ENCODE measurements around the gene ETV7.

The ETV7 gene

DNA sequence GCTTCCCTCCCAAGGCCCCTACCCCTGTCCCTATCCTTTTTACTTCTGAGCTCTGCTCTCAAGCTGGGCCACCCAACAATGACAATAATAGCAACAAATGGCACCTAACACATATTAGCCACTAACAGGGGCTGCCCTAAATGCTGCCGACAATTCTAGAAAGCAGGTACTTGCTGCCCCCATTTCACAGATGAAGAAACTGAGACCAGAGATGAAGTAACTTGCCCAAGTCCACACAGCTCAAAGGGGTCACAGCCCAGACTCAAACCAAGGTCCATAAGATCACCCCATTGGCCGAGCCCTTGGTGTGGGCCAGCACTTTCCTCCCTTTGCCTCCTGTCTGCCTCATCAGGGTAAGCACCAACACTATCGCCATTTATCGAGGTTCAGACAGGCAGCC, 62.8 kb downstream of the ETV7 start:
- H3K9ac ChIP-seq (ENCODE audit: insufficient read length, low read depth), result no peak overlapping the region
- no peak for DNase-seq (ENCODE audit: low read depth, low spot score)
- no peaks in the 10 kb centered on the region for H3K36me3 ChIP-seq (ENCODE audit: insufficient read depth, insufficient read length, low read length)
- H3K9me3 ChIP-seq (ENCODE audit: insufficient read depth, low read length), result no peaks in the 10 kb centered on the region
- H3K4me1 ChIP-seq (ENCODE audit: insufficient read depth, insufficient read length), result peaks cover 3% of the 10 kb centered on the region
- H3K27me3 ChIP-seq (ENCODE audit: insufficient read depth, insufficient read length), result no peaks in the 10 kb centered on the region
- H3K4me3 ChIP-seq (ENCODE audit: insufficient read length, low read depth), result no peak overlapping the region
- TF ChIP-seq YY1 (IDR thresholded peaks at IDR 0.05; ENCODE audit: insufficient read depth, insufficient read length) (no peak), SUZ12 (IDR thresholded peaks at IDR 0.05; ENCODE audit: extremely low read depth, insufficient read depth, insufficient read length) (no peak), ZNF274 (IDR thresholded peaks at IDR 0.05; ENCODE audit: low read depth, low read length) (no peak)

GRCh38 chr6:36324191-36324590, 63.3 kb downstream of the ETV7 start:
- TF ChIP-seq SUZ12 (IDR thresholded peaks at IDR 0.05; ENCODE audit: extremely low read depth, insufficient read depth, insufficient read length) (no peak), ZNF274 (IDR thresholded peaks at IDR 0.05; ENCODE audit: low read depth, low read length) (no peak), YY1 (IDR thresholded peaks at IDR 0.05; ENCODE audit: insufficient read depth, insufficient read length) (no peak)
- Histone ChIP-seq H3K27me3 (ENCODE audit: insufficient read depth, insufficient read length) (no peaks in the 10 kb centered on the region), H3K4me3 (ENCODE audit: insufficient read length, low read depth) (no peak overlapping the region), H3K36me3 (ENCODE audit: insufficient read depth, insufficient read length, low read length) (no peaks in the 10 kb centered on the region), H3K9ac (ENCODE audit: insufficient read length, low read depth) (no peak overlapping the region), H3K4me1 (ENCODE audit: insufficient read depth, insufficient read length) (peaks cover 3% of the 10 kb centered on the region), H3K9me3 (ENCODE audit: insufficient read depth, low read length) (no peaks in the 10 kb centered on the region)
- DNase-seq (ENCODE audit: low read depth, low spot score), result no peak

- TF ChIP-seq YY1 (IDR thresholded peaks at IDR 0.05; ENCODE audit: insufficient read depth, insufficient read length) (no peak), SUZ12 (IDR thresholded peaks at IDR 0.05; ENCODE audit: extremely low read depth, insufficient read depth, insufficient read length) (no peak), ZNF274 (IDR thresholded peaks at IDR 0.05; ENCODE audit: low read depth, low read length) (no peak)
- DNase-seq (ENCODE audit: low read depth, low spot score), result no peak
- H3K27me3 ChIP-seq (ENCODE audit: insufficient read depth, insufficient read length), result no peaks in the 10 kb centered on the region
- peaks cover 3% of the 10 kb centered on the region for H3K4me1 ChIP-seq (ENCODE audit: insufficient read depth, insufficient read length)
- no peaks in the 10 kb centered on the region for H3K9me3 ChIP-seq (ENCODE audit: insufficient read depth, low read length)
- H3K4me3 ChIP-seq (ENCODE audit: insufficient read length, low read depth), result no peak overlapping the region
- H3K9ac ChIP-seq (ENCODE audit: insufficient read length, low read depth), result no peak overlapping the region
- no peaks in the 10 kb centered on the region for H3K36me3 ChIP-seq (ENCODE audit: insufficient read depth, insufficient read length, low read length)
Measured at GRCh38 chr6:36323062-36323461, 64.4 kb downstream of the ETV7 start.

- no peaks in the 10 kb centered on the region for H3K9me3 ChIP-seq (ENCODE audit: insufficient read depth, low read length)
- H3K9ac ChIP-seq (ENCODE audit: insufficient read length, low read depth), result no peak overlapping the region
- TF ChIP-seq SUZ12 (IDR thresholded peaks at IDR 0.05; ENCODE audit: extremely low read depth, insufficient read depth, insufficient read length) (no peak), YY1 (IDR thresholded peaks at IDR 0.05; ENCODE audit: insufficient read depth, insufficient read length) (no peak), ZNF274 (IDR thresholded peaks at IDR 0.05; ENCODE audit: low read depth, low read length) (no peak)
- H3K27me3 ChIP-seq (ENCODE audit: insufficient read depth, insufficient read length), result no peaks in the 10 kb centered on the region
- no peaks in the 10 kb centered on the region for H3K36me3 ChIP-seq (ENCODE audit: insufficient read depth, insufficient read length, low read length)
- no peak overlapping the region for H3K4me3 ChIP-seq (ENCODE audit: insufficient read length, low read depth)
- DNase-seq (ENCODE audit: low read depth, low spot score), result no peak
- peaks cover 3% of the 10 kb centered on the region for H3K4me1 ChIP-seq (ENCODE audit: insufficient read depth, insufficient read length)
Measured at GRCh38 chr6:36322591-36322990, 64.9 kb downstream of the ETV7 start.

GRCh38 chr6:36320475-36320874, 67.0 kb downstream of the ETV7 start:
- Histone ChIP-seq H3K27me3 (ENCODE audit: insufficient read depth, insufficient read length) (no peaks in the 10 kb centered on the region), H3K9me3 (ENCODE audit: insufficient read depth, low read length) (no peaks in the 10 kb centered on the region), H3K4me1 (ENCODE audit: insufficient read depth, insufficient read length) (no peaks in the 10 kb centered on the region), H3K4me3 (ENCODE audit: insufficient read length, low read depth) (no peak overlapping the region), H3K36me3 (ENCODE audit: insufficient read depth, insufficient read length, low read length) (no peaks in the 10 kb centered on the region), H3K9ac (ENCODE audit: insufficient read length, low read depth) (no peak overlapping the region)
- TF ChIP-seq ZNF274 (IDR thresholded peaks at IDR 0.05; ENCODE audit: low read depth, low read length) (no peak), SUZ12 (IDR thresholded peaks at IDR 0.05; ENCODE audit: extremely low read depth, insufficient read depth, insufficient read length) (no peak), YY1 (IDR thresholded peaks at IDR 0.05; ENCODE audit: insufficient read depth, insufficient read length) (no peak)
- DNase-seq (ENCODE audit: low read depth, low spot score), result no peak

DNA sequence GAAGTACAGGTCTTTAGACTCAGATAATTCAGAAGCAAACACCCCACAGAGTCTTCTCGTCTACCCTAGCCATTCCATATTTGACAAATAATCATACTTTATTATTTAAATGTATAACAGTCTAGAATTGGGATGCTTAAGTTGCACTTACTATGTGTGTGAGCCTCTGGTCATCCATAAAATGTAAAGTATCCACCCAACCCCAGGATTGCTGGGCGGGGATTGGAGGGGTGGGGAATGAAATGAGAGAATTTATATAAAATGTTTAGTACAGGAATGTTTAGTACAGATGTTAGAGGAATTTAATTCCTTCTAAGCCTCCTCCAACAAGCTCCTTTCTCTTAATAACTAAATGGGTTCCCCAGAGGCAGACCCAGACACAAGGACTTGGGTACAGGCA, 67.6 kb downstream of the ETV7 start:
- Histone ChIP-seq H3K4me3 (ENCODE audit: insufficient read length, low read depth) (no peak overlapping the region), H3K9ac (ENCODE audit: insufficient read length, low read depth) (no peak overlapping the region), H3K36me3 (ENCODE audit: insufficient read depth, insufficient read length, low read length) (no peaks in the 10 kb centered on the region), H3K4me1 (ENCODE audit: insufficient read depth, insufficient read length) (no peaks in the 10 kb centered on the region), H3K9me3 (ENCODE audit: insufficient read depth, low read length) (no peaks in the 10 kb centered on the region), H3K27me3 (ENCODE audit: insufficient read depth, insufficient read length) (no peaks in the 10 kb centered on the region)
- no peak for TF ChIP-seq SUZ12 (IDR thresholded peaks at IDR 0.05; ENCODE audit: extremely low read depth, insufficient read depth, insufficient read length)
- TF ChIP-seq YY1 (IDR thresholded peaks at IDR 0.05; ENCODE audit: insufficient read depth, insufficient read length), result no peak
- no peak for TF ChIP-seq ZNF274 (IDR thresholded peaks at IDR 0.05; ENCODE audit: low read depth, low read length)
- DNase-seq (ENCODE audit: low read depth, low spot score), result no peak

- Histone ChIP-seq H3K9ac (ENCODE audit: insufficient read length, low read depth) (no peak overlapping the region), H3K9me3 (ENCODE audit: insufficient read depth, low read length) (no peaks in the 10 kb centered on the region), H3K4me3 (ENCODE audit: insufficient read length, low read depth) (no peak overlapping the region), H3K27me3 (ENCODE audit: insufficient read depth, insufficient read length) (no peaks in the 10 kb centered on the region), H3K36me3 (ENCODE audit: insufficient read depth, insufficient read length, low read length) (no peaks in the 10 kb centered on the region), H3K4me1 (ENCODE audit: insufficient read depth, insufficient read length) (no peaks in the 10 kb centered on the region)
- DNase-seq (ENCODE audit: low read depth, low spot score), result no peak
- no peak for TF ChIP-seq SUZ12 (IDR thresholded peaks at IDR 0.05; ENCODE audit: extremely low read depth, insufficient read depth, insufficient read length)
- no peak for TF ChIP-seq YY1 (IDR thresholded peaks at IDR 0.05; ENCODE audit: insufficient read depth, insufficient read length)
- TF ChIP-seq ZNF274 (IDR thresholded peaks at IDR 0.05; ENCODE audit: low read depth, low read length), result no peak
Measured at GRCh38 chr6:36319436-36319762, 68.1 kb downstream of the ETV7 start.
